Hippocampal formation (tissue), 2 donors: ENCODE data around the gene TEX50.
"Not testable (repeated sequence)": the region's sequence is repeated elsewhere in the genome, so short reads cannot be mapped to it uniquely, and the experiment has no call there.

Source experiments
- DNase-seq, 2 donors: peaks; one replicate each; lab custom pipeline; 2025; lab: John Stamatoyannopoulos, UW

TEX50 gene, protein sequence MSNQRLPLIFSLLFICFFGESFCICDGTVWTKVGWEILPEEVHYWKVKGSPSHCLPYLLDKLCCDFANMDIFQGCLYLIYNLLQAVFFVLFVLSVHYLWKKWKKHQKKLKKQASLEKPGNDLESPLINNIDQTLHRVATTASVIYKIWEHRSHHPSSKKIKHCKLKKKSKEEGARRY

DNA sequence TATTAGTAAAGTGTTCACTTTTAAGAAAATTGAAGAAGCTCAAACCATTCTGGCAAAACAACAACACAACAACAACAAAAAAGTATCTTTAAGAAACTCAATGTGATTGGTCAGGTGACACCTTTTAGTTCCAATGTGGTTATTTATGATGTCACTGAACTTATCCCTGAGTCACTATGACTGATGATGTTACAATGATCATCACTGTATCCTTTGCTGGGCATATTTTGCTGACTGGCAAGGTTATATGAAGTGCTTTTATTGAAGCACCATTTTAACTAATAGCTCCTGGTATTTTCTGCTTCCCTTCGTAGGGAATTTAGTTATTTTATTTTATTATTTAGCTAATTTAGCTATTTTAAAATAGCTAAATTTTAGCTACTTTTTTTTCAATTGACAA, at the start of gene TEX50:
TSS of gene TEX50 (plus strand) at position 223 of the 400 bp plus-strand sequence. CDS start 184 bp downstream, outside the sequence.
- DNase-seq: no peak

DNA sequence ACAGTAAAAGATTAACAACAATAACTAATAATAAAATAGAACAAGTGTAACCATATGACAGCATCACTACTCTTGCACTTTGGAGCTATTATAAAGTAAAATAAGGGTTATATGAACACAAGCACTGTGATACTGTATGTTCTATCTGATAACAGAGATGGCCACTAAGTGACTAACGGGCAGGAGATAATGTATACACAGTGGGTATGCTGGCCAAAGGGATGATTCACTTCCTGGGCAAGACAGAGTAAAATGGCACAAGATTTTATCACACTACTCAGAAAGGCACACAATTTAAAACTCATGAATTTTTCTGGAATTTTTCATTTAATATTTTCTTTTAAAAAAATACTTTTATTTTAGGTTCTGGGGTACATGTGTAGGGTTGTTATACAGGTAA, 44.6 kb upstream of the TEX50 start:
- DNase-seq: no peak

DNA sequence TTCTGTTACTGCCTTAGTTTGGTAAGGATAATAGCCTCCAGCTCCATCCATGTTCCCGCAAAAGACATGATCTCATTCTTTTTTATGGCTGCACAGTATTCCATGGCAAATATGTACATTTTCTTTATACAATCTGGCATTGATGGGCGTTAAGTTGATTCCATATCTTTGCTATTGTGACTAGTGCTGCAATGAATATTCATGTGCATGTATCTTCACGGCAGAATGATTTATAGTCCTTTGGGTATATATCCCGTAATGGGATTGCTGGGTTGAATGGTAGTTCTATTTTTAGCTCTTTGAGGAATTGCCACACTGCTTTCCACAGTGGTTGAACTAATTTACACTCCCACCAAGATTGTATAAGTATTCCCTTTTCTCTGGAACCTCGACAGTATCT, 44.0 kb upstream of the TEX50 start:
- not testable (repeated sequence) for DNase-seq

DNA sequence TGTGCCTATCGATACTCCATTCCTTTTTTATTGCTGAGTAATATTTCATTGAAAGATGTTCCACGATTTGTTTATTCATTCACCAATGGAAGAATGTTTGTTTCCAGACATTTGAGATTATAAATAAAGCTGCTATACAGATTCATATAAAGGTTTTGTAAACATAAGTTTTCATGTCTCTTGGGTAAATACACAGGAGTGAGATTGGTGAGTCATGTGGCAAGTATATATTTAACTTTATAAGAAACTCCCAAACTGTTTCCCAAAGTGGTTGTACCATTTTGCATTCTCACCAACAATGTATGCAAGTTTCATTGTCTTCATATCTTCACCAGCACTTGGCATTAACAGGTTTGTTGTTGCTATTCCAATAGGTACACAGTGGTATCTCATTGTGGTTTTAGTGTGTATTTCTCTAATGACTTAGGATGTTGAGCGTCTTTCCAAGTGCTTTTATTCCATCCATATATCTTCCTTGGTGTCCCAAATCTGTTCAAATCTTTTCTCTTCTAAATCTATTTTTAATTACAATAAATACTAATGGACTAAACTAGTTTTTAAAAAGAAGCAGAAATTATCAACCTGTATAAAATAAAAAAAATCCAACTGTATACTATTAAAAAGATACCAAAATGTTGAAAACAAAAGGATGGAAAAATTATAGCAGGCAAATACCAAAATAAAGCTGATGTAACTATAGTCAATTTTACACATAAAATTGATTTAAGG, 38.9 kb upstream of the TEX50 start:
- no peak for DNase-seq

DNA sequence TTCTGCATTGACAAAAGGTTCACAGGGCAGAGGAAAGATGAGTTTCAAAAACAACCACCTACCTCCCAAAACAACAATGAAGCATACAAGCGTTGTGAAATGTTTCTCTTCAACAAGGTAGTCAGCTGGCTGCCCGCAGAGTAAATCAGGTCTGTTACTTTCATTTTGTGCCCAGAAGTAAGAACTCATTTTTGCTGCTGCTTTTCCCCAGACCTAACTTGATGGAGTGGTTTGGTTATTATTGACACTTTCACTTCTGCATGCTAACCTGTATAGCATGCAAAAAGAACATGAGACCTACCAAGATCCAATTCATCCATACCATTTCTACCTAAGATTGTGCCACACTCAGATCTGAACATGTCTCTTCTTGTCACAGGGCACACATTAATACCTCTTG, 33.5 kb upstream of the TEX50 start:
- DNase-seq: no peak

DNA sequence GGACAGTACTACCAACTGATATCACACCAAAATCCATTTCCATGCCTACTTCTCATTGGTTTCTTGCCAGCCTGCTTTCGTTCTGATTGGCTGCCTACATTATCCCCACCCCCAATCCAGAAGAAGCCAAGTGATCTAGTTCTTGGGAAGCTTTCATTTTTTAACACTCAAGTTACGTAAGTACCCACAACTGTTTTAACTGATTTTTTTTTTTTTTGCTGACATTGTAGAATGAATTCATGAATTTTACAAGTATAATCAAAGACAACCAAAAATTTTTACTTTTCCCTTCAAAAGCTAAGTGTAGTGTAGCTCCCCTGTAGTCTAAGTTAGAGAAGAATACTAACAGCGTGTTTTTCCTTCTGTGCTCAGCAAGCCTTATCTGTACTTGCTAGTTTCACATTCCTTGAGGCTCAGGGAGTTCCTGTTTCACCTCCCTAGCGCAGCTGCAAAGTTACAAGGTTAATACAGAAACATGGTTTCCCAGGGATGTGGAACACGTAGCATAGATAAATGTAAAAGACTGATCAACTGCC, 32.0 kb upstream of the TEX50 start, which contains the start of gene SLC9C2:
TSS of gene SLC9C2 (minus strand) at position 17 of the 536 bp plus-strand sequence. CDS start 1,296 bp downstream, outside the sequence.
- DNase-seq: no peak

DNA sequence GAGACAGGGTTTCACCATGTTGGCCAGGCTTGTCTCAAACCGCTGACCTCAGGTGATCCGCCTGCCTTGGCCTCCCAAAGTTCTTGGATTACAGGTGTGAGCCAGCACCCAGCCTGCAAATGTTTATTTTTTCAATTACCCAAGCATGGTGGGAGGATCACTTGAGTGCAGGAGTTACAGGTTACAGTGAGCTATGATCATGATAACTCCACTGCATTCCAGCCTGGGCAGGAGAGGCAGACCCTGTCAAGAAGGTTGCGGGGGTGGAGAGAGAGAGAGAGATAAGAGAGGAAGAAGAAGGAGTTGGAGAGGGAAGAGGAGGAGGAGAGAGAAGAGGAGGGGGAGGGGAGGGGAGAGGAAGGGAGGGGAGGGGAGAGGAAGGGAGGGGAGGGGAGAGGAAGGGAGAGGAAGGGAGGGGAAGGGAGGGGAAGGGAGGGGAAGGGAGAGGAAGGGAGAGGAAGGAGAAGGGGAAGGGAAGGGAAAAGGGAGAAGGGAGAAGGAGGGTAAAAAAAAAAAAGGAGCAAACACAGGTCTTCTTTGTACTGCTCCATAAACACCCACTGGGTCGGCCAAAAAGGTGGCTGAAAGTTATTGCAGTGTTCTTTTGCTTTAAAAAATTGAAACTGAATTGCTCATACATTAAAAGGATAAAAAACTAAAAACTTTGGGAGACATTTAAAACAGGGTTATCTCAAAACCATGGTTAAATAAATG, 26.5 kb upstream of the TEX50 start:
- no peak for DNase-seq

DNA sequence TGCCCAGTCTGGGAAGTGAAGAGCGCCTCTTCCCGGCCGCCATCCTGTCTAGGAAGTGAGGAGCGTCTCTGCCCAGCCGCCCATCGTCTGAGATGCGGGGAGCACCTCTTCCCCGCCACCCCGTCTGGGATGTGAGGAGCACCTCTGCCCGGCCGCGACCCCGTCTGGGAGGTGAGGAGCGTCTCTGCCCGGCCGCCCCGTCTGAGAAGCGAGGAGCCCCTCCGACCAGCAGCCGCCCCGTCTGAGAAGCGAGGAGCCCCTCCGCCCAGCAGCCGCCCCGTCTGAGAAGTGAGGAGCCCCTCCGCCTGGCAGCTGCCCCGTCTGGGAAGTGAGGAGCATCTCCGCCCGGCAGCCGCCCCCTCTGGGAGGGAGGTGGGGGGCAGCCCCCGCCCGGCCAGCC, 22.1 kb upstream of the TEX50 start:
- not testable (repeated sequence) for DNase-seq

DNA sequence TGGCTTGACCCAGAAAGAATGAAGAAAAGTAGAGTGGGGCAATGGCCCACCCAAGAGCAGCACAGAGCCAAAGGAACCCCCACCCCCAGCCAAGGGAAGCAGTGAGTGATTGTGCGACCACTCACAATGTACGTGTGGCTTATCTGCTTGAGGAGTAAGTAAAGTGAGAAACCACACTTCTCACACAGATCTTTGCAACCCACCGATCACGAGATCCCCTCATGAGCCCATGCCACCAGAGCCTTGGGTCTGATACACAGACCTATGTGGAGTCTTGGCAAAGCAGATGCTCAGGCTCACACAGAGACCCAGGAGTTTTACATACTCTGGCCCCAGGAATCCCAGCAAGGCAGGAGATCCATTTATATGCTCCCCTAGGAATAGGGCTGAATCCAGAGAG, 18.3 kb upstream of the TEX50 start:
- no peak for DNase-seq

DNA sequence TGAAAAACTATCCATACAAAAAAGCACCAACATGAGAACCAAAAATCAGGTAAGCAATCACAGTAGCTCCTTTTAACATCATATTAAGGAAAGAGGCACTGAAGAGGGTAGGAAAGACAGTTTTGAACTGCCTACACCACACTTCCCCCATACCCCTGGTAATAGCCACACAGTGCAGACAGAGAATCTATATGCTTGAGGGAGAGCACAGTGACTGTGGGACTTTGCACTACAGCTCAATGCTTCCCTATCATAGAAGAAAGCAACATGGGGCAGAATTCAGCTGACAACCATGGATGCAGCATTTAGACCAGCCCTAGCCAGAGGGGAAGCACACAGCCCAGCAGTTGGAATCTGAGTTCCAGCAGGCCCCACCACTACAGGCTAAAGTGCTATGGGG, 7.9 kb upstream of the TEX50 start:
- DNase-seq: no peak

DNA sequence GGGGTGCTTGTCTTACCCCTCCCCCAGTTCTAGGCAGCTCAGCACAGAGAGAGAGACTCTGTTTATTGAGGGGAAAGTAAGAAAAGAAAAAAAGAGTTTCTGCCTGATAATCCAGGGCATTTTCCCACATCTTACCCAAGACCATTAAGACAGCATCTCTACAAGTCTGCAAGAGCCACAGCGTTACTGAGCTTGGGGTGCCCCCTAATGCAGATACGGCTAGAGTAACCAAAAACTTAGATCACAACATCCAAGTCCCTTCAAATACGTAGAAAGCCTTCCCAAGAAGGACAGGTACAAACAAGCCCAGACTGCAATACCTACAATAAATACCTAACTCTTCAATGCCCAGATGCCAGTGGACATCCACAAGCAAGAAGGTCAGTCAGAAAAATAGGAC, 6.2 kb upstream of the TEX50 start:
- no peak for DNase-seq

DNA sequence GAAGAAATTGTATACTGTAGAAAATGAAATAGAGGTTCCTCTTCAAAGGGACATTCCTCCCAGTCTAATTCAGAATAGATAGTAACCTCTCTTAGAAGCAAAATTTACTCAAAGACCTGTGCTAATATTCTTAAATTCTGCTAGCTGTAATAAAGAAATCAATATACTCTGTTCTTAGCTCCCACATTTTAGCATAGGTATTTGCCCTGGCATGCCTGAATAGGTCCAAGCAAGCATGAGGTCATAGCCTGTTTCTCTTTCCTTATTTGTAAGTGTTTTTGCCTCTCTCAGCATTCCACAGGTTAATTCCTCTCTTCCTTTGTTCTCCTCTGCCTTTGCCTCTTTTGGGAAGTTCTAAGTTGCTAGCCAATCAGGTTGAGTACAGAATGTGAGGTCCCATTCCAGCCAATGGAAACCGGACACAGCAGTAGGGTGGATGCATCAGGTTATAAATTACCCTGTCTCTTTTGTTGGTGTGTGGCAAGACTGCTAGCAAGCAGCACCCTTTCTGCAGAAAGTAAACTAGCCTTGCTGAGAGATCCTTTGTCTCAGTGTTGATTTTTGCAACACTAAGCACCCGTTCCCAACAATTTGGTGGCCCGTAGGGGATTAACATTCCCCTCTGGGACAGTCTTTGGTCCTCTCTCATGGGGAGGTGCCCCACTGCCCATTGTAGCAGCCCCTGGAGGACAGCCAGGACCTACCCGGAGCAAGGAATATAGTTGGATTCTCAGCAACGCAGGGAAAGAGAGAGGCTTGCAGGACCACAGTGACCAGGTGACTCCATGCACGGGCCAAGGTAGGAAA, 2.3 kb downstream of the TEX50 start:
- DNase-seq: not testable (repeated sequence)

DNA sequence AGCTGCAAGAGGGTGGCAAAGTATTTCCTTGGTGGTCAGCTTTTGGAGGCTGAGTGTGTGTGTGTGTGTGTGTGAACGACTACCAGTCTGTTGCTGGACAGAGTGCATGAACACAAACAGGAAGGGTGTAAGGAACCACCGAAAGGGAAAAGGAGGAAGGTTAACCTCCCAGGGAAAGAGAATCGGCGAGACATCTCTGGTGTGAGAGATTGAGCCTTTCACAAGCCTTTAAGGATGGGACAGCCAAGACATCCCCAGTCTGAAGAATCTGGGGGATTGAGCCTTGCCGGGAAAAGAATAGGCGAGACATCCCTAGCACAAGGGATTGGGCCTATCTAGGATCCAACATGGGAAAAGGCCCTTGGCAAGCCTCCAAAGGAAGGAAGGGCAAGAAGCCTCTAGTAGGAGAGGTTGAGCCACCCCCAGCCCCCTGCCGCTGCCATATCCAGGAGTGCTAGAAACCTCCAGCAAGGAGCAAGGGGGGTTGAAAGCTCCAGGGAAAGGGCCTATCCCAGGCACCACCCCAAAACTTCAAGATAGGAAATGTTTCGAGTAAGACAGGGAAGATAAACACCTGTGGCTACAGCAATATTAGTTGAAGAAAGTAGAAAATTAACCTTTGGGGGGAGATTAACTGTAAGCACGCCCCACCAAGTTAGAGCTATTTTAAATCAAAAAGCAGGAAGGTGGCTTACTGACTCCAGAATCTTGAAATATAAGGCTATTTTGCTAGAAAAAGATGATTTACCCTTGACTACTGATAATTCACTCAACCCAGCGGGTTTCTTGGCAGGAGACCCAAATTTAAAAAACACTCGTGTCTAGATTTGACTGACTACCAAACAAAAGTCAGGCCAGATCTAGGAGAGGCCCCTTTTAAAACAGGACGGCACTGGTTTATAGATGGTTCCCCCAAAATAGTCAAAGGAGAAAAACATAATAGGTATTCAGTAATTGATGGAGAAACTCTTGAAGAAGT, 3.2 kb downstream of the TEX50 start:
- DNase-seq: no peak

DNA sequence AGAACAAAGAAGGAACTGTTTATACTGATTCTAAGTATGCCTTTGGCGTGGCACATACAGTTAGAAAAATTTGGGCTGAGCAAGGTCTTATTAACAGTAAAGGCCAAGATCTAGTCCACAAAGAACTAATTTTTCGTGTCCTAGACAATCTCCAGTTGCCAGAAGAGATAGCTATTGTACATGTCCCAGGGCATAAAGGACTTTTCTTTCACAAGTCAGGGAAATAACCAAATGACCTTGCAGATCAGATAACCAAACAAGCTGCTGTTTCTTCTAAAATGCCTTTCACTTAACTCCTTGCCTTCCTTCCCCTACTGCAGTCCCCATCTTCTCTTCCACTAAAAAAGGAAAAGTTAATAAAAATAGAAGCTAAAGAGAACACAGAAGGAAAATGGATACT, 4.0 kb downstream of the TEX50 start:
- no peak for DNase-seq

DNA sequence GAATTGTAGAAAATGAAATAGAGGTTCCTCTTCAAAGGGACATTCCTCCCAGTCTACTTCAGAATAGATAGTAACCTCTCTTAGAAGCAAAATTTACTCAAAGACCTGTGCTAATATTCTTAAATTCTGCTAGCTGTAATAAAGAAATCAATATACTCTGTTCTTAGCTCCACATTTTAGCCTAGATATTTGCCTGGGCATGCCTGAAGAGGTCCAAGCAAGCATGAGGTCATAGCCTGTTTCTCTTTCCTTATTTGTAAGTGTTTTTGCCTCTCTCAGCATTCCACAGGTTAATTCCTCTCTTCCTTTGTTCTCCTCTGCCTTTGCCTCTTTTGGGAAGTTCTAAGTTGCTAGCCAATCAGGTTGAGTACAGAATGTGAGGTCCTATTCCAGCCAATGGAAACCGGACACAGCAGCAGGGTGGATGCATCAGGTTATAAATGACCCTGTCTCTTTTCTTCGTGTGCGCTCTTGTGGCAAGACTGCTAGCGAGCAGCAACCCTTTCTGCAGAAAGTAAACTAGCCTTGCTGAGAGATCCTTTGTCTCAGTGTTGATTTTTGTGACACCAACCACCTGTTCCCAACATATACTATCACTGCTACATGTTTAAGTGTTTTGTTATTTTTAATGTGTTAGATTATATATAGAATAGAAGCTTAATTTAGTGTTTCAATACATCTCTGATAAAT, 7.5 kb downstream of the TEX50 start:
- not testable (repeated sequence) for DNase-seq

DNA sequence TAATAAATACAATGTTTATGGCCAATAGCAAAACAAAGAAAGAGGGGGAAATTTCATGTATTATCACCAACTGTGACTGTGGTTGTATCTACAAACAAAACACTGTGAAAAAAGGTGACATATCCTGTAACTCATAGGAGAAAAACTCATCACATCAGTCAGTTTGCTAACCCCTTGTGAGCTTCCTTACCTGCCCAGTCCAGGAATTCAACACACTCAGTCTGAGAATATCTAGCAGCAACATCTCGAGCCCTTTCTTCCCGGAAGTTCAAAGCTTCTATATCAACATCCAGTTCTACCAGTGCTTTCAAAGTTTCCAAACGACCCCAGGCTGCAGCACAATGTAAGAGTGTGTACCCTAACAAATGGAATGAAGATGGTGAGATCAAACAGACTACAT, 11.5 kb downstream of the TEX50 start:
- DNase-seq: no peak

DNA sequence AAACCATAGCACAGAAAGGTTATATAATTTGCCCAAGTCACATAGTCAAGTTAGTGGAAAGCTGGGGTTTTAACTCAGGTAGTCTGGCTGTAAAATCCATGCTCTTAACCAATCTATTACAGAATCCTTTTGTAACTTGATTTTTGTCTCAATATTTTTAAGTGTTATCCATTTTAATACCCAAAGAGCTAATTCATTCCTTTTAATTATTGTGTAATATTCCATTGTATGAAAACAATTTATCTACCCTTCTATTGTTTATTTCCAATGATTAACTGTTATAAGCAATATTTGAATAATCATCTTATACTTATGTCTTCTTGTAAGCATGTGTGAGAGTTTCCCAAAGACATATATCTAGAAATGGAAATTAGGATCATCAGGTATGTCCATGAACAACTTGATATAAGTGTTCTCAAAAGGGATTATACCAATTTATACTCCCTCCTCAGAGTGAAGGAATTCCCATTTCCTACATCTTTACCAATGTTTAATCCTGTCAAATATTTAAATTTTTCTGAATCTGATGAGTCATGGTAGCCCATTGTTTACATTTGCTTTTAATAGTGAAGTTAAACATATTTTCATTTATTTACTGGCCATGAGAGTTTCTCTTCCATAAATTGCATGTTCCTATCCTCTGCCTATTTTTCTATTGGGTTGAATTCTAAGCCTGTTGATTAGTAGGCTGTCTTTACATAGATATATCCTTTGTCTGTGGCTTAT, 13.9 kb downstream of the TEX50 start:
- DNase-seq: no peak

DNA sequence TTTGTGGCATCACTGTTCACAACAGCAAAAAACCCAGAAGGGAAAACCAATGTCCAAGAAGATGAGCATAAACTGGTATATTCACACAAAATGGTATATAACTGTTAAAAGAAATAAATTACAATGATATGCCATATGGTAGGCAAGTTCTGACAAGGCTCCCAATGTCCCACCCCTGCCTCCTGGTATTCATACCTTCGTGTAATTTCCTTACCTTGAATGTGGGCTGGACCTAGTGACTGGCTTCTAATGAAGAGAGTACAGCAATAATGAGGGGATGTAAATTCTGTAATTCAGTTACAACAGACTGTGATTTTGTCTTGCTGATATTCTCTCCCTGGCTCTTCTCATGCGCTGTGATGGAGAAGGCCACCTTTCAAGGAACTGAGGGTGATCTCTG, 25.2 kb downstream of the TEX50 start:
- DNase-seq: no peak

DNA sequence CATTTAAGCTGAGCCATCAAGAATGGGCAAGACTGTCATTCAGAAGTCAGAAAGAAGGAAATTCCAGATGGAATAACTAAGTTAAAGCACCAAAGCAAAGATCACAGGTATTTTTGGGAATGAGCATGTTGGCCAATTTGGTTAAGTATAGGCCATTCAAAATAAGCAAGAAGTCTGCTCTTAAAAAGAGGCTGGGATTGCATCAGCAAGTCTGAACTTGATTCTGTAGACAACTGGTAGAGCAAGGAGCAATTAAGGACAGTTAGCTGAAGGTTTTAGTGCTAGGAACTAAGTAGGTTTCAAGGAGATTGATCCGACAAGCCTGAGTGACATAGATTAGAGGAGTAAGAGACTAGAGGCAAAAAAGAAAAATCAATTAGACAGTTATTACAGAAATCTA, 26.1 kb downstream of the TEX50 start:
- DNase-seq: no peak
